Panc1 (cell line): Measurements from ENCODE around the gene DDIT4L. TPM values are rescaled to one million over a fixed set of nuclear protein-coding genes. Genes with fewer than 3 reads are reported as not detected.

ENCODE experiments used
- ATAC-seq: fragments of 200-7000 bp; cut with Tn5 transposase; 2 replicates; pipeline ENCODE4 v1.9.1; 2020; ENCODE audit warnings: mild to moderate bottlenecking, moderate library complexity
- BruUV-seq: library from RNA; stranded (reverse); fragments of 400-500 nt; replicated peaks from 2 replicates; lab custom pipeline; 2021; lab: Mats Ljungman, UMichigan
- CTCF ChIA-PET: fragments of 300-600 bp; sonication (Branson Sonifier 250); formaldehyde crosslinking; loops from one replicate; lab custom pipeline; 2022; ENCODE audit warnings: antibody characterized with exemption; lab: Charles Lee
- POLR2A ChIA-PET: fragments of 300-600 bp; sonication (Branson Sonifier 250); formaldehyde crosslinking; loops from one replicate; lab custom pipeline; 2022; ENCODE audit warnings: antibody characterized with exemption; lab: Charles Lee
- DNase-seq: peaks from one replicate; pipeline ENCODE4 v3.0.0-alpha.2; 2010; ENCODE audit warnings: low read depth, low spot score
- H3K27ac ChIP-seq: 2 replicates; pipeline ENCODE4 v1.5.1; 2011; ENCODE audit warnings: mild to moderate bottlenecking, low read length, inconsistent platforms
- H3K27me3 ChIP-seq: fragments of 200-500 bp; sonication (Bioruptor generic); 2 replicates; pipeline ENCODE4 v1.6.0; 2014; ENCODE audit warnings: low read length, inconsistent platforms; ENCODE audit not compliant: control insufficient read depth, insufficient read depth
- H3K36me3 ChIP-seq: fragments of 200-500 bp; sonication (Bioruptor generic); 2 replicates; pipeline ENCODE4 v1.5.1; 2014; ENCODE audit warnings: inconsistent platforms, mild to moderate bottlenecking, low read length, moderate library complexity; ENCODE audit not compliant: control insufficient read depth, insufficient read depth
- H3K4me1 ChIP-seq: 2 replicates; pipeline ENCODE4 v1.5.1; 2011; ENCODE audit warnings: inconsistent platforms, mild to moderate bottlenecking, low read length, moderate library complexity; ENCODE audit not compliant: control insufficient read depth, insufficient read depth
- H3K4me3 ChIP-seq, 2 experiments: 2 replicates each; pipeline ENCODE4 v1.5.1; 2011 to 2012; ENCODE audit warnings: low read depth in 2 of 2, low read length in 2 of 2, mild to moderate bottlenecking in 2 of 2, inconsistent platforms in 1 of 2, moderate library complexity in 1 of 2
- H3K9me3 ChIP-seq: fragments of 200-500 bp; sonication (Bioruptor generic); 2 replicates; pipeline ENCODE4 v1.5.1; 2014; ENCODE audit warnings: low read depth, mild to moderate bottlenecking, inconsistent platforms, low read length, moderate library complexity; ENCODE audit not compliant: control insufficient read depth, insufficient read depth
- CTCF ChIP-seq: fragments of 450-650 bp; IDR thresholded peaks from 2 replicates; pipeline ENCODE4 v1.5.1; 2017; ENCODE audit warnings: mild to moderate bottlenecking
- POLR2AphosphoS5 ChIP-seq: IDR thresholded peaks from 2 replicates; pipeline ENCODE4 v1.6.1; 2012; ENCODE audit warnings: mild to moderate bottlenecking, low read depth, low read length, moderate library complexity
- SIN3A ChIP-seq: IDR thresholded peaks from 2 replicates; pipeline ENCODE4 v1.6.1; 2012; ENCODE audit warnings: low read depth, mild to moderate bottlenecking, low read length, moderate library complexity, borderline replicate concordance; ENCODE audit not compliant: insufficient read depth
- TCF7L2 ChIP-seq: IDR thresholded peaks from 2 replicates; pipeline ENCODE4 v1.6.1; 2011; ENCODE audit warnings: mild to moderate bottlenecking, low read depth, low read length, inconsistent platforms
- in situ Hi-C: cut with HindIII; loops from 2 replicates; pipeline ENCODE4 v1.10.0; 2016; ENCODE audit warnings: low sequenced_read_pairs, low pct_unique_long_range_greater_than_20kb
- intact Hi-C: fragments of 100-400 bp; cut with micrococcal nuclease; formaldehyde crosslinking; loops from one replicate; pipeline ENCODE4 v1.10.0; 2022; ENCODE audit not compliant: unreplicated experiment
- total RNA-seq: library from RNA; stranded (reverse); gene quantifications from one replicate; pipeline ENCODE4 v1.2.1, GENCODE V29; 2021; ENCODE audit not compliant: unreplicated experiment
- TF ChIP-seq, protein P1 (sequence below), 2 experiments: IDR thresholded peaks; 2 replicates each; pipeline ENCODE4 v1.6.1; 2011 to 2012; ENCODE audit warnings: low read depth in 2 of 2, control low read depth in 1 of 2, low read length in 1 of 2, mild to moderate bottlenecking in 1 of 2, moderate library complexity in 1 of 2; ENCODE audit not compliant: insufficient read depth in 1 of 2

DDIT4L gene
- total RNA-seq, 1 experiment from 2014 or later: not detected

GRCh38 chr4:100170986-100171385 lies 19.3 kb downstream of the DDIT4L start:
- in situ Hi-C loops (no loop called here), intact Hi-C loops (no loop called here)

GRCh38 chr4:100169491-100170485 lies 20.5 kb downstream of the DDIT4L start:
- in situ Hi-C loops: no loop called here
- Histone ChIP-seq H3K36me3 (no peaks in the 10 kb centered on the region), H3K4me3 (no peak overlapping the region), H3K4me1 (no peaks in the 10 kb centered on the region), H3K9me3 (no peaks in the 10 kb centered on the region), H3K27me3 (no peaks in the 10 kb centered on the region), H3K27ac (no peak overlapping the region)
- ATAC-seq (no peak), DNase-seq (no peak)
- ChIA-PET CTCF (no interaction called here), POLR2A (no interaction called here)
- no TSS peak for BruUV-seq
- TF ChIP-seq TCF7L2 (no peak), CTCF (no peak), SIN3A (no peak), POLR2AphosphoS5 (no peak)
- TF ChIP-seq, protein P1, sequence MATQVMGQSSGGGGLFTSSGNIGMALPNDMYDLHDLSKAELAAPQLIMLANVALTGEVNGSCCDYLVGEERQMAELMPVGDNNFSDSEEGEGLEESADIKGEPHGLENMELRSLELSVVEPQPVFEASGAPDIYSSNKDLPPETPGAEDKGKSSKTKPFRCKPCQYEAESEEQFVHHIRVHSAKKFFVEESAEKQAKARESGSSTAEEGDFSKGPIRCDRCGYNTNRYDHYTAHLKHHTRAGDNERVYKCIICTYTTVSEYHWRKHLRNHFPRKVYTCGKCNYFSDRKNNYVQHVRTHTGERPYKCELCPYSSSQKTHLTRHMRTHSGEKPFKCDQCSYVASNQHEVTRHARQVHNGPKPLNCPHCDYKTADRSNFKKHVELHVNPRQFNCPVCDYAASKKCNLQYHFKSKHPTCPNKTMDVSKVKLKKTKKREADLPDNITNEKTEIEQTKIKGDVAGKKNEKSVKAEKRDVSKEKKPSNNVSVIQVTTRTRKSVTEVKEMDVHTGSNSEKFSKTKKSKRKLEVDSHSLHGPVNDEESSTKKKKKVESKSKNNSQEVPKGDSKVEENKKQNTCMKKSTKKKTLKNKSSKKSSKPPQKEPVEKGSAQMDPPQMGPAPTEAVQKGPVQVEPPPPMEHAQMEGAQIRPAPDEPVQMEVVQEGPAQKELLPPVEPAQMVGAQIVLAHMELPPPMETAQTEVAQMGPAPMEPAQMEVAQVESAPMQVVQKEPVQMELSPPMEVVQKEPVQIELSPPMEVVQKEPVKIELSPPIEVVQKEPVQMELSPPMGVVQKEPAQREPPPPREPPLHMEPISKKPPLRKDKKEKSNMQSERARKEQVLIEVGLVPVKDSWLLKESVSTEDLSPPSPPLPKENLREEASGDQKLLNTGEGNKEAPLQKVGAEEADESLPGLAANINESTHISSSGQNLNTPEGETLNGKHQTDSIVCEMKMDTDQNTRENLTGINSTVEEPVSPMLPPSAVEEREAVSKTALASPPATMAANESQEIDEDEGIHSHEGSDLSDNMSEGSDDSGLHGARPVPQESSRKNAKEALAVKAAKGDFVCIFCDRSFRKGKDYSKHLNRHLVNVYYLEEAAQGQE (IDR thresholded peaks at IDR 0.05; ENCODE audit: insufficient read depth in 1 of 2, low read depth in 2 of 2, low read length in 1 of 2): no peak
- intact Hi-C loops: no loop called here

More at GRCh38 chr4:100170986-100171385, 19.3 kb downstream of the DDIT4L start:
- Histone ChIP-seq H3K27ac (no peak overlapping the region), H3K27me3 (no peaks in the 10 kb centered on the region), H3K4me1 (no peaks in the 10 kb centered on the region), H3K4me3 (no peak overlapping the region), H3K9me3 (no peaks in the 10 kb centered on the region), H3K36me3 (no peaks in the 10 kb centered on the region)
- BruUV-seq: no TSS peak
- no peak for TF ChIP-seq TCF7L2
- TF ChIP-seq SIN3A: no peak
- TF ChIP-seq CTCF: no peak
- TF ChIP-seq POLR2AphosphoS5: no peak
- TF ChIP-seq, protein P1 (IDR thresholded peaks at IDR 0.05; ENCODE audit: insufficient read depth in 1 of 2, low read depth in 2 of 2, low read length in 1 of 2): no peak
- no peak for DNase-seq
- CTCF ChIA-PET: no interaction called here
- POLR2A ChIA-PET: no interaction called here
- no peak for ATAC-seq
